HG03439 (cell line): ENCODE measurements around the gene GRIA2.

ENCODE experiments used
- ATAC-seq: cut with Tn5 transposase; IDR thresholded peaks from one replicate; pipeline ENCODE4 v1.9.1; 2021; ENCODE audit warnings: mild to moderate bottlenecking, moderate library complexity; ENCODE audit not compliant: unreplicated experiment

Gene GRIA2

GRCh38 chr4:157358851-157359250 lies 138.3 kb downstream of the GRIA2 start:
- no peak for ATAC-seq

GRCh38 chr4:157363360-157363759 lies 142.8 kb downstream of the GRIA2 start:
- ATAC-seq = no peak

- no peak for ATAC-seq
Observed at GRCh38 chr4:157372154-157372553, 151.6 kb downstream of the GRIA2 start.

- no peak for ATAC-seq
Observed at GRCh38 chr4:157372567-157372966, 152.0 kb downstream of the GRIA2 start.

GRCh38 chr4:157389741-157390140 lies 169.2 kb downstream of the GRIA2 start:
- no peak for ATAC-seq

- no peak for ATAC-seq
Observed at GRCh38 chr4:157405070-157405469, 184.5 kb downstream of the GRIA2 start.
